Common myeloid progenitor, CD34-positive (primary cell): ENCODE results near the gene CCDC85C.

Experiments used
- CTCF ChIA-PET: fragments of 350-600 bp; sonication (Branson Sonifier 250); formaldehyde crosslinking; loops from one replicate; lab custom pipeline; 2021; ENCODE audit warnings: antibody characterized with exemption; lab: Charles Lee
- POLR2A ChIA-PET: fragments of 350-600 bp; sonication (Branson Sonifier 250); formaldehyde crosslinking; loops from one replicate; lab custom pipeline; 2021; ENCODE audit warnings: antibody characterized with exemption; lab: Charles Lee
- DNase-seq, 3 donors: peaks; one replicate each; pipeline versions ENCODE4 v3.0.0 to v3.0.0-alpha.2; 2013
- H3K27ac ChIP-seq, 2 experiments: 1 replicate in 1 of 2; 2 replicates in 1 of 2; pipeline ENCODE4 v1.7.0; 2013; ENCODE audit warnings: inconsistent platforms in 2 of 2, low read length in 2 of 2, mild to moderate bottlenecking in 2 of 2, low read depth in 1 of 2, moderate library complexity in 1 of 2; ENCODE audit not compliant: severe bottlenecking in 2 of 2, insufficient read depth in 1 of 2, poor library complexity in 1 of 2
- H3K27me3 ChIP-seq, 5 experiments: replicated peaks in 2 of 5; 1 replicate in 3 of 5; 2 replicates in 2 of 5; pipeline versions ENCODE4 v1.6.1 to v1.7.0; 2013; ENCODE audit warnings: low read length in 4 of 5, mild to moderate bottlenecking in 2 of 5, moderate library complexity in 2 of 5, inconsistent platforms in 1 of 5; ENCODE audit not compliant: insufficient read depth in 5 of 5, control insufficient read depth in 4 of 5
- H3K36me3 ChIP-seq, 4 experiments: 1 replicate in 2 of 4; 2 replicates in 2 of 4; pipeline versions ENCODE4 v1.6.1 to v1.7.0; 2013; ENCODE audit warnings: low read length in 3 of 4, control low read depth in 1 of 4, mild to moderate bottlenecking in 1 of 4; ENCODE audit not compliant: control insufficient read depth in 4 of 4, insufficient read depth in 4 of 4
- H3K4me1 ChIP-seq, 4 experiments: 1 replicate in 3 of 4; 2 replicates in 1 of 4; pipeline versions ENCODE4 v1.6.1 to v1.7.1; 2013; ENCODE audit warnings: low read length in 3 of 4, mild to moderate bottlenecking in 3 of 4, control low read depth in 1 of 4, inconsistent platforms in 1 of 4, moderate library complexity in 1 of 4; ENCODE audit not compliant: control insufficient read depth in 4 of 4, insufficient read depth in 4 of 4; ENCODE audit errors: control extremely low read depth in 1 of 4
- H3K4me3 ChIP-seq, 7 experiments: 1 replicate in 4 of 7; 2 replicates in 3 of 7; pipeline versions ENCODE4 v1.5.1 to v1.7.0; 2013; ENCODE audit warnings: mild to moderate bottlenecking in 7 of 7, low read length in 6 of 7, moderate library complexity in 6 of 7, inconsistent platforms in 2 of 7, low read depth in 2 of 7, control low read depth in 1 of 7; ENCODE audit not compliant: insufficient read depth in 4 of 7, control insufficient read depth in 1 of 7; ENCODE audit errors: extremely low read depth in 1 of 7
- H3K9me3 ChIP-seq, 5 experiments: 1 replicate in 4 of 5; 2 replicates in 1 of 5; pipeline versions ENCODE4 v1.6.1 to v1.7.1; 2013; ENCODE audit warnings: low read length in 4 of 5, mild to moderate bottlenecking in 2 of 5, inconsistent platforms in 1 of 5, low read depth in 1 of 5, moderate library complexity in 1 of 5; ENCODE audit not compliant: control insufficient read depth in 4 of 5, insufficient read depth in 2 of 5; ENCODE audit errors: control extremely low read depth in 1 of 5
- WGBS: methylation state at CpG from one replicate; pipeline ENCODE4 v1.1.5; 2013; ENCODE audit not compliant: insufficient coverage; 5-methylcytosine and 5-hydroxymethylcytosine counted together

The CCDC85C gene

DNA sequence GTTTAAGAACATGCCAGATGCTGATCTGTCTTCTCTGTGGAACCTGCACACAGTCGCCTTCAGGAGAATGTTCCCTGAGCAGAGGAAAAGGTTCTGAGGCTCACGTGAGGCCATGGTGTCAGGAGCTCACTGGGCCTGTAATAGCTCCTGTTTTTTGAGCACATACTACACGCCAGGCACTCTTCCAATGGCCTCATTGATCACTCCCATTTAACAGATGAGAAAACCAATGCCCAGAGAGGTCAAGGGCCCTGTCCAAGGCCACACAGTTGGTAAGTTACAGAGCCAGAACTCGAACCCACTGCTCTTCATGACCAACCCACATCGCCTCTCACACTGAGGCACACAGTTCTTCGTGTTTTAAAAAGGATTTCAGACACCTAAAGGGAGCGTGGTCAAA is 33.6 kb upstream of the CCDC85C start:
- no peak for DNase-seq
- Histone ChIP-seq H3K27ac (no peak overlapping the region), H3K27me3 (peaks cover 0 to 2% (median 0%) of the 10 kb centered on the region in 5 experiments), H3K36me3 (no peaks in the 10 kb centered on the region), H3K9me3 (no peaks in the 10 kb centered on the region), H3K4me3 (no peak overlapping the region), H3K4me1 (no peaks in the 10 kb centered on the region)
- ChIA-PET POLR2A (no interaction called here), CTCF (no interaction called here)
- 95% methylated on average over 4 of the region's 7 CpGs for WGBS

DNA sequence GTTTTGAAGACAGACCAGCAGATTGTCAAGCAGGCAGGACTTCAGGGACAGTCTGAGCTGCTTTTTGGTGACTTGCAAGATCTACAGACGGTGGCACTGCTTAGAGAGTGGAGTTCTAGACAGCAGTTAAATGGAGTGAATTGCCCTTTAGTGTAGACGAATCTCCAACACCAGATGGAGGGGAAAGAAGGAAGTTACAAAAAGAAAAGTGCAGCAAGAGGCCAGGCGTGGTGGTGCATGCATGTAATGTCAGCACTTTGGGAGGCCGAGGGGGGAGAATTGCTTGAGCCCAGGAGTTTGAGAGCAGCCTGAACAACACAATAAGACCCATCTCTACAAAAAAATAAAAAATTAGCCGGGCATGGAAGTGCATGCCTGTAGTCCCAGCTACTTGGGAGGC is 32.5 kb upstream of the CCDC85C start:
- WGBS: 64% methylated on average over 3 of the region's 5 CpGs
- ChIA-PET POLR2A (no interaction called here), CTCF (interaction anchor here (0.9 kb wide), 1 partner anchor 115 kb away, joined by 3 read pairs; no protein-coding TSS in a partner anchor)
- H3K36me3 ChIP-seq: no peaks in the 10 kb centered on the region
- no peak overlapping the region for H3K4me3 ChIP-seq
- H3K27ac ChIP-seq: no peak overlapping the region
- H3K27me3 ChIP-seq: peaks cover 0 to 2% (median 0%) of the 10 kb centered on the region in 5 experiments
- no peaks in the 10 kb centered on the region for H3K9me3 ChIP-seq
- H3K4me1 ChIP-seq: no peaks in the 10 kb centered on the region
- peak in 2 of 3 donors; percentile 30 to 48 for DNase-seq

DNA sequence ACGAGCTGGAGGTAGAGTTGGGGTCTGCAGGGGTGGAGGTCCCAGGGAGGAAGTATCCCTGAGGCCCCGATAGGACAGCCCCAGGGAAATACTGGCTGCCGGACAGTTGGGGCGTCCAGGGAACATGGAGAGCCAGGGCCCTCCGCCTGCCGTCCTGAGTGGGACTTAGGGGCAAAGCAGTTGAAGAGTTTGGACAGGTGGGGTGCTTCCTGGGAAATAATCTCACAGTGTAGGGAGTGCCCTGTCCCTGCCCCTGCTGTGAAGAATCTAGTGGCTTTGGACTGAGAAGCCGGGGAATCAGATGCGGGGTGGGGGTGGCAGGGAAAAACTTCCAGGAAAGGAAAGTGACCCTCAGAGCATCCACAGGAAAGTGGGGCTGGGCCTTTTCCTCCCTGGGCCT is 31.1 kb upstream of the CCDC85C start:
- H3K9me3 ChIP-seq: no peaks in the 10 kb centered on the region
- WGBS: 86% methylated on average over 7 of the region's 8 CpGs
- ChIA-PET CTCF (no interaction called here), POLR2A (no interaction called here)
- no peak overlapping the region for H3K4me3 ChIP-seq
- H3K4me1 ChIP-seq: no peaks in the 10 kb centered on the region
- H3K36me3 ChIP-seq: no peaks in the 10 kb centered on the region
- H3K27ac ChIP-seq: no peak overlapping the region
- H3K27me3 ChIP-seq: peaks cover 0 to 4% (median 0%) of the 10 kb centered on the region in 5 experiments
- DNase-seq: no peak

DNA sequence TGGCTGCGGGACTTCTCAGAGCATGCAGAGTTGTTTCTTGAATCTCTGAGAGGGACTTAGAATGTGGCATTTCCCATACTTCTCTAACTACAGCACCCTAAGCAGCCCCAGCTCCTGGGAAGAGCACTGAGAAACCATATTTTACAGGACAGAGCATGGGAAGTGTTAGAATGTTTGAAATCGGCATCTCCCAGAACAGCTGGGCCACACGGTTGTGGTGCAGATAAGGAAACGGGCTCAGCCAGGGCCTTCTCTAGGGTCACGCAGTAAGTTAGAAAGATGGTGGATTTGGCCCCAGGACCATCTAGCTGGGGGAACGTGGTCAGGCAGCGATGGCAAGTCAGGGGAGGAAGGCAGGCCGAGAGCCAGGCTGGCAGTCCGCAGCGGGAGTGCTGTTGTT is 30.4 kb upstream of the CCDC85C start:
- peaks cover 0 to 4% (median 0%) of the 10 kb centered on the region in 5 experiments for H3K27me3 ChIP-seq
- H3K36me3 ChIP-seq: no peaks in the 10 kb centered on the region
- H3K27ac ChIP-seq: no peak overlapping the region
- CTCF ChIA-PET: interaction anchor here (0.6 to 1.0 kb wide), 2 partner anchors 13 to 124 kb away, joined by 3 read pairs; no protein-coding TSS in a partner anchor
- no peaks in the 10 kb centered on the region for H3K9me3 ChIP-seq
- H3K4me1 ChIP-seq: no peaks in the 10 kb centered on the region
- no peak for DNase-seq
- H3K4me3 ChIP-seq: no peak overlapping the region
- 85% methylated on average over 6 of the region's 10 CpGs for WGBS
- POLR2A ChIA-PET: no interaction called here

DNA sequence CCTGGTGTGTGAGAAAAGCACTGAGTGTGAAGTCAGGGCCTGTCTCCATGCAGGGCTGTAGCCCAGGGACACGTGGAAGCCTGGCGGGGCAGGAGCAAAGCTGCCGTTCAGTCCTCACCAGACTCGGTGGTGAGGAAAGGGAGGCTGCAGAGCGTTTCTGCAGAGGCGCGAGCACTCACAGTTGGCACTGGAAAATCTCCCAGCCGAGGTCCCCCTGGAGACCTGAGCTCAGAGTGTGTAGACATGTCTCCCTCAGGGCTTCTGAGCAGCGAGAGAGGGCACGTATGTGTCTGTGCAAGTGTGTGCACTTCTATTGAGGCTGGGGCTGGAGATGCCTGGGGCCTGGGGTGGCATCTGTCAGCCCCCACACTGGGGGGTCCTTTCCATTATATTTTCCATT is 29.9 kb upstream of the CCDC85C start:
- Histone ChIP-seq H3K27me3 (peaks cover 0 to 4% (median 0%) of the 10 kb centered on the region in 5 experiments), H3K27ac (no peak overlapping the region), H3K4me1 (no peaks in the 10 kb centered on the region), H3K9me3 (no peaks in the 10 kb centered on the region), H3K36me3 (no peaks in the 10 kb centered on the region), H3K4me3 (no peak overlapping the region)
- POLR2A ChIA-PET: no interaction called here
- no peak for DNase-seq
- CTCF ChIA-PET: interaction anchor here (0.6 to 1.0 kb wide), 2 partner anchors 13 to 123 kb away, joined by 3 read pairs; no protein-coding TSS in a partner anchor
- 95% methylated on average over 10 of the region's 10 CpGs for WGBS

DNA sequence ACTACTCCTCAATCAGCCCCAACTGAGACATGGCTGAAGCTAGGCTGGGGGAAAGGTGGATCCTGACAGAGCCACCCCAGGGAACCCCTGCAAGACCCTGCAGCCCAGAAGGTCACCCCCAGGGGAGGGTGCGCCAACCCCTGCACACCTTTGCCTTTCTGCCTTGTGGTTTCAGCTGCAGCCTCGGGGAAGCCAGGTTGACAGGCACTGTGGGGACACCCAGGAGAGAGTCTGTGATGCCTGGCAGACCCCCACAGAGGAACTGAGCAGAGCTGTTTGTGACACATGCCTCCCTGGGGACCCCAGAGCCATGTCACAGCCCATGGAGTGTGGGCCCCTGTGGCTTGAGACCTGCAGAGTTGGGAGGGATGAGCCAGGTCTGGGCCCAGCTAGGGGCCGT is 29.1 kb upstream of the CCDC85C start:
- Histone ChIP-seq H3K4me1 (no peaks in the 10 kb centered on the region), H3K27ac (no peak overlapping the region), H3K9me3 (no peaks in the 10 kb centered on the region), H3K36me3 (no peaks in the 10 kb centered on the region), H3K27me3 (peaks cover 0 to 4% (median 0%) of the 10 kb centered on the region in 5 experiments), H3K4me3 (no peak overlapping the region)
- 82% methylated on average over 3 of the region's 3 CpGs for WGBS
- no peak for DNase-seq
- ChIA-PET POLR2A (no interaction called here), CTCF (interaction anchor here (1.2 to 1.3 kb wide), 2 partner anchors 105 to 114 kb away, joined by 3 read pairs; no protein-coding TSS in a partner anchor)

DNA sequence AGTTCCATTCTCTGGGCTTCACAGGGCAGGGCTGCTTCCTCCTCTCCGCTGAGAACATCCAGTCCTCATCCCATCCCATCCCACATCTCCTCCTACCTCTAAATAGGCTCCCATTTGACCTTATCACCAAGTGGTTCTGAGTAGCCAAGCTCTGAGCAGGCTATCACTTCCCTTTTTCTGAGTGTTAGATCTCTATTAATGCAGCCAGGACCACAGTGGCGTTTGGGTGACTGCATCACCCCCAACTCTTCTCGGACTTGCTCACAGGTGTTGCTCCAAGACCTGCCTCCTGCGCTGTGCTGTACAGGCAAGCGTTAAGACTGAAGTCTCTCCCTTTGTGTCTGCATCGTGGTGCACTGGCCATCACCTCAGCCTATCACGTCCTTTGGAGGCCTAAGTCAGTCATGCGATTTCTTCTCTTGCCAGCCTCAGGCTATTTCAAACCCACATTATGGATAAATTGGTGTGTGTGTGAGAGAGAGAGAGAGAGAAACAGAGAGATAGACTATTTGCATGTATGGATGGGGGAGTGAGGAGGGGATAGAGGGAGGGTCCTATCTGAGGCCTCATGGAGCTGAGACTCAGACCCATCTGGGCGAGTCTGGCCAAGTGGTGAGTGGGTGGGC is 28.5 kb upstream of the CCDC85C start:
- Histone ChIP-seq H3K4me3 (no peak overlapping the region), H3K9me3 (no peaks in the 10 kb centered on the region), H3K36me3 (no peaks in the 10 kb centered on the region), H3K4me1 (no peaks in the 10 kb centered on the region), H3K27me3 (peaks cover 0 to 7% (median 0%) of the 10 kb centered on the region in 5 experiments), H3K27ac (no peak overlapping the region)
- 99% methylated on average over 6 of the region's 9 CpGs for WGBS
- ChIA-PET POLR2A (no interaction called here), CTCF (interaction anchor here (1.2 to 1.3 kb wide), 2 partner anchors 104 to 113 kb away, joined by 3 read pairs; no protein-coding TSS in a partner anchor)
- DNase-seq: no peak
